Epidermal melanocyte (primary cell): ENCODE results near the gene TMEM178B.

Experiments used
- DNase-seq: peaks from one replicate; pipeline ENCODE4 v3.0.0; 2011; ENCODE audit warnings: low spot score; ENCODE audit not compliant: insufficient read length

Gene TMEM178B

GRCh38 chr7:141461924-141462323 is 388.1 kb downstream of the TMEM178B start:
- DNase-seq = no peak

- DNase-seq = no peak
Measured at GRCh38 chr7:141462958-141463357, 389.1 kb downstream of the TMEM178B start.

- no peak for DNase-seq
Measured at GRCh38 chr7:141463986-141464385, 390.1 kb downstream of the TMEM178B start.

- DNase-seq = no peak
Measured at GRCh38 chr7:141464551-141464950, 390.7 kb downstream of the TMEM178B start.

- no peak for DNase-seq
Measured at GRCh38 chr7:141466151-141466904, 392.5 kb downstream of the TMEM178B start.

- DNase-seq = no peak
Measured at GRCh38 chr7:141468341-141468740, 394.5 kb downstream of the TMEM178B start.

GRCh38 chr7:141475679-141476078 is 401.8 kb downstream of the TMEM178B start:
- no peak for DNase-seq

GRCh38 chr7:141477865-141478264 is 404.0 kb downstream of the TMEM178B start:
- DNase-seq = no peak

- no peak for DNase-seq
Measured at GRCh38 chr7:141478845-141479244, 405.0 kb downstream of the TMEM178B start.

- no peak for DNase-seq
Measured at GRCh38 chr7:141480953-141481352, 407.1 kb downstream of the TMEM178B start.

GRCh38 chr7:141481971-141482370 is 408.1 kb downstream of the TMEM178B start:
- no peak for DNase-seq

GRCh38 chr7:141483044-141483443 is 409.2 kb downstream of the TMEM178B start:
- DNase-seq = no peak

- DNase-seq = no peak
Measured at GRCh38 chr7:141484907-141485306, 411.0 kb downstream of the TMEM178B start.

GRCh38 chr7:141486959-141487358 is 413.1 kb downstream of the TMEM178B start:
- DNase-seq = no peak

- no peak for DNase-seq
Measured at GRCh38 chr7:141490474-141490873, 416.6 kb downstream of the TMEM178B start.

- no peak for DNase-seq
Measured at GRCh38 chr7:141495057-141495456, 421.2 kb downstream of the TMEM178B start.

- no peak for DNase-seq
Measured at GRCh38 chr7:141497391-141497790, 423.5 kb downstream of the TMEM178B start.

GRCh38 chr7:141500608-141501007 is 426.7 kb downstream of the TMEM178B start:
- no peak for DNase-seq

- DNase-seq = no peak
Measured at GRCh38 chr7:141501451-141501850, 427.6 kb downstream of the TMEM178B start.

GRCh38 chr7:141511316-141511675 is 437.4 kb downstream of the TMEM178B start:
- DNase-seq = no peak

- DNase-seq = no peak
Measured at GRCh38 chr7:141511676-141512396, 438.0 kb downstream of the TMEM178B start.

- no peak for DNase-seq
Measured at GRCh38 chr7:141512597-141512996, 438.7 kb downstream of the TMEM178B start.

- no peak for DNase-seq
Measured at GRCh38 chr7:141513720-141514119, 439.9 kb downstream of the TMEM178B start.
